ENCODE results near the gene FCGR2B.
"Not testable (repeated sequence)": the region's sequence is repeated elsewhere in the genome, so short reads cannot be mapped to it uniquely, and the experiment has no call there.

Gene FCGR2B

GRCh38 chr1:161662684-161663339 lies at the start of gene FCGR2B:
TSS of gene FCGR2B (plus strand) at chr1:161663143. CDS start at chr1:161663242, 99 bp downstream.
- not testable (repeated sequence) for DNase-seq

- DNase-seq = not testable (repeated sequence)
Measured at GRCh38 chr1:161616417-161616816, 46.5 kb upstream of the FCGR2B start.

GRCh38 chr1:161618517-161618916 lies 44.4 kb upstream of the FCGR2B start:
- DNase-seq = not testable (repeated sequence)

- not testable (repeated sequence) for DNase-seq
Measured at GRCh38 chr1:161620399-161620798, 42.5 kb upstream of the FCGR2B start.

GRCh38 chr1:161621181-161622000 lies 41.6 kb upstream of the FCGR2B start:
- peak; percentile 85 for DNase-seq

GRCh38 chr1:161622054-161622453 lies 40.9 kb upstream of the FCGR2B start:
- not testable (repeated sequence) for DNase-seq

- DNase-seq = not testable (repeated sequence)
Measured at GRCh38 chr1:161623401-161624051, 39.4 kb upstream of the FCGR2B start.

- DNase-seq = not testable (repeated sequence)
Measured at GRCh38 chr1:161624605-161625004, 38.3 kb upstream of the FCGR2B start.

GRCh38 chr1:161626445-161627146 lies 36.3 kb upstream of the FCGR2B start:
- not testable (repeated sequence) for DNase-seq

GRCh38 chr1:161630128-161630742 lies 32.7 kb upstream of the FCGR2B start:
- not testable (repeated sequence) for DNase-seq

- no peak for DNase-seq
Measured at GRCh38 chr1:161631076-161631475, 31.9 kb upstream of the FCGR2B start, which contains the start of gene FCGR3B. TSS of gene FCGR3B (minus strand) at chr1:161631176. CDS start at chr1:161631094, 82 bp downstream.

- not testable (repeated sequence) for DNase-seq
Measured at GRCh38 chr1:161634993-161635392, 27.9 kb upstream of the FCGR2B start.

- not testable (repeated sequence) for DNase-seq
Measured at GRCh38 chr1:161636189-161636782, 26.7 kb upstream of the FCGR2B start.

GRCh38 chr1:161636976-161637375 lies 26.0 kb upstream of the FCGR2B start:
- not testable (repeated sequence) for DNase-seq

GRCh38 chr1:161638251-161638993 lies 24.5 kb upstream of the FCGR2B start:
- DNase-seq = not testable (repeated sequence)

- not testable (repeated sequence) for DNase-seq
Measured at GRCh38 chr1:161639203-161639602, 23.7 kb upstream of the FCGR2B start.

GRCh38 chr1:161642697-161643096 lies 20.2 kb upstream of the FCGR2B start:
- DNase-seq = not testable (repeated sequence)

GRCh38 chr1:161643481-161644208 lies 19.3 kb upstream of the FCGR2B start:
- DNase-seq = not testable (repeated sequence)

- not testable (repeated sequence) for DNase-seq
Measured at GRCh38 chr1:161644855-161645254, 18.1 kb upstream of the FCGR2B start.
